D721Med (cell line): ENCODE results near the gene LHFPL6.

Source experiments
- DNase-seq: peaks from one replicate; pipeline ENCODE4 v3.0.0; 2011; ENCODE audit warnings: low spot score; ENCODE audit not compliant: insufficient read length
- FAIRE-seq: peaks from 2 replicates; lab custom pipeline; 2011; peaks lifted over from hg19 to GRCh38; lab: Jason Lieb, UNC
- CTCF ChIP-seq: IDR thresholded peaks from 2 replicates; pipeline ENCODE4 v1.5.1; 2012; ENCODE audit warnings: mild to moderate bottlenecking, control low read depth; ENCODE audit not compliant: insufficient read depth; ENCODE audit errors: missing control alignments

LHFPL6 gene

GRCh38 chr13:39498471-39499114 lies 104.4 kb downstream of the LHFPL6 start:
- DNase-seq (no peak), FAIRE-seq (no peak)
- no peak for TF ChIP-seq CTCF

- no peak for TF ChIP-seq CTCF
- FAIRE-seq (no peak), DNase-seq (no peak)
Measured at GRCh38 chr13:39496506-39496905, 106.5 kb downstream of the LHFPL6 start.

DNA sequence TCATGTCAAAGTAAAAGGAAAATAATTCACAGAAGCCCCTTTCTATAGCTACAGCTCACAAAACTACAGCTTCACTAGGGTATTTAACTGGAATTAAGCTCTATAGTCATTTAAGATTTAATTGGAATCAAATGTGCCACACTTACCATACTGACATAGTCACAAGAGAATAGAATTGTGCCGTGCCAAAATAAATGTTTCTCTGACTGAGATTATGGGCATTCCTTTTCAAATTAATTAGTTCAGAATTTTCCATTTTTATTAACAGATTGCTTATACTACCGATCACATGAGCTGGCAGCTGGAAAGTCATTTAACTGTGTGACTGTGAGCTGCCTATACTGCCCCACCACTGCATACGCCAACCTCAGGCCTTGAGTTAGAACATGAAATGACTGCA lies 108.4 kb downstream of the LHFPL6 start:
- TF ChIP-seq CTCF = no peak
- no peak for FAIRE-seq
- DNase-seq = no peak

DNA sequence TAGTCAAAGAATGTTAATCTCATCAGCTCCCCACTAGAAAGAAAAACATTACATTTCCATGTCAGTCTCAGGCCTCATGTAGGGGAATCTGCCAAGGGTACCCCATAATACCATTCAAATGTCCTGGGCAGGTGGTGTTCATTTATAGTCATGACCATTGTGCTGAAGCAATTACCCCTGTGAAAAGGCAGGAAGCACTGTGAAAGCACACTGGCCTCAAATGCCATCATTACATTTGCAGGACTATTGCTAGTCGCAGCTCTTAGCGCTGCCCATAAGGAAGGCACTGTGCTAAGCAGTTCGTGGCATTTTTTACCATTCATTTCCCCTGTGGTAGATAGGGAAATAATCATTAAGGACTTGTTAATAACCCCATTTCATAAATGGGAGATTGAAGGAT lies 109.0 kb downstream of the LHFPL6 start:
- DNase-seq = no peak
- no peak for FAIRE-seq
- no peak for TF ChIP-seq CTCF

DNA sequence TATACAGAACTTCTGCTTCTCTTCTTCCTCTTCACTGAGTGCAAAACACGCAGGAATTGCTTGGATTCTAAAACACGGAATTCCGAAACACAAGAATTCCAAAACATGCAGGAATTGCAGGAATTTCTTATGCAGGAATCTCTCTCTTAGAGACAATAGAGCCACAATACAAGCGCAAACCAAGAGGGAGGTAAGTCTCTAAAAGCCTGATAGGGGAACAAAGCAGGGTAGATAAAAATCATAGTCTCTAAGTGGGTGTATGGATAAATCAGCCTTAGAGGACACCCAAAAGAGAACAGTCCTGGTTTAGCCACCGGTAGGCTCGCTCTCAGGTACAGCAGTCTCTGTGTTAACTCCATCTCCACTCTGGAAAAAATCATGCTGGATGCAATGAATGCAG lies 112.9 kb downstream of the LHFPL6 start:
- TF ChIP-seq CTCF = no peak
- no peak for FAIRE-seq
- no peak for DNase-seq

GRCh38 chr13:39486758-39487157 lies 116.2 kb downstream of the LHFPL6 start:
- DNase-seq (no peak), FAIRE-seq (no peak)
- TF ChIP-seq CTCF = no peak

- no peak for TF ChIP-seq CTCF
- no peak for FAIRE-seq
- DNase-seq = no peak
Measured at GRCh38 chr13:39485314-39485700, 117.7 kb downstream of the LHFPL6 start.
